Measurements from ENCODE around the gene KIAA1614.
A peak's percentile ranks its signal among the peaks of the same experiment; 100 is the strongest.

KIAA1614 gene

DNA sequence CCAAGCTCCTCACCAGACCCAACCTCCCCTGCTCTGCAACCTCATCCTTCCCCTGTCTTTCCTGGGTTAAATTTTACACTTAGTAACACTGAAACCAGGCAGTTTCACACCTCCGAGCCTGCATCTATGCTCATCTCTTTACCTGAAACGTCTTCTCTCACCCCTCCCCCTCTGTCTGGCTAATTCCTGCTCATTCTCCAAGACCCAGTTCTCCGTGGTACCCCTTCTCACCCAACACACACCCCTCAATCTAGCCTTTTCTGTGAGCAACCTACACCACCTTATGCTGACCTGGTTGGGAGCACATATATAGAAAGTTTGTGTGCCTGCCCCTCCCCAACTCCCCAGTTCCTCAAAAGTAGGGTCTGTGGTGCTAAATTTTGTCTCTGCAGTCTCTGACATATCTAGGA, 3.7 kb upstream of the KIAA1614 start:
- DNase-seq: no peak

- DNase-seq: no peak
These were observed 3.2 kb upstream of the KIAA1614 start for GRCh38 chr1:180909462-180909976.

GRCh38 chr1:180911640-180912191, 981 bp upstream of the KIAA1614 start:
- DNase-seq: no peak

DNA sequence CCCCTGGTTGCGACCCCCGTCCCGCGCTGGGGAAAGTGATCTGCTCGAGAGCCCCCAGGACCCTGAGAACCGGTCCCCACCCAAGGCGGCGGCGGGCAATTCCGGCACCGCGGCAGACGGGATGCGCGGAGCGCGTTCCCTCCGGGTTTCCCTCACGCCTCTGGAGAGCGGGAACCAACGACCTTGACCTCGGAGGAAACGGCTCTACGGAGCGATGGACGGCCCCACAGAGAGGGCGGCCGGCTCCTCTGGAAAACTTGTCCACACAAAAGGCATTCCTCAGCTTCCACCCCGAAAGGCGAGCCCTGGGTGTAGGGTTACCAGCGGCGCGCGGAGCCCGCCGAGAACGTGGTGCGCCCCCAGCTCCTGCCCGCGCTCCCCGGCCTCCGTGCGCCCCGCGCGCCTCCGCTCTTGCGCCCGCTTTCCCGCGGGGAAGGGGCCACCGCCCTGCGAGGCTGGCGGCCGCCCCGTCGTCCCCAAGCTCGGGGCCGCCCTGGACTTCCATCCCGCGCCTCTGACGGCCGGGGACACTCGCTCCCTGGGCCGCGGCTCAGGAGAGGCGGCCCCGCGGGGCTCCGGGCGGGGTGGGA, 391 bp upstream of the KIAA1614 start:
- DNase-seq: peak; percentile 32

- no peak for DNase-seq
These were observed 2.8 kb downstream of the KIAA1614 start for GRCh38 chr1:180915426-180915965.

DNA sequence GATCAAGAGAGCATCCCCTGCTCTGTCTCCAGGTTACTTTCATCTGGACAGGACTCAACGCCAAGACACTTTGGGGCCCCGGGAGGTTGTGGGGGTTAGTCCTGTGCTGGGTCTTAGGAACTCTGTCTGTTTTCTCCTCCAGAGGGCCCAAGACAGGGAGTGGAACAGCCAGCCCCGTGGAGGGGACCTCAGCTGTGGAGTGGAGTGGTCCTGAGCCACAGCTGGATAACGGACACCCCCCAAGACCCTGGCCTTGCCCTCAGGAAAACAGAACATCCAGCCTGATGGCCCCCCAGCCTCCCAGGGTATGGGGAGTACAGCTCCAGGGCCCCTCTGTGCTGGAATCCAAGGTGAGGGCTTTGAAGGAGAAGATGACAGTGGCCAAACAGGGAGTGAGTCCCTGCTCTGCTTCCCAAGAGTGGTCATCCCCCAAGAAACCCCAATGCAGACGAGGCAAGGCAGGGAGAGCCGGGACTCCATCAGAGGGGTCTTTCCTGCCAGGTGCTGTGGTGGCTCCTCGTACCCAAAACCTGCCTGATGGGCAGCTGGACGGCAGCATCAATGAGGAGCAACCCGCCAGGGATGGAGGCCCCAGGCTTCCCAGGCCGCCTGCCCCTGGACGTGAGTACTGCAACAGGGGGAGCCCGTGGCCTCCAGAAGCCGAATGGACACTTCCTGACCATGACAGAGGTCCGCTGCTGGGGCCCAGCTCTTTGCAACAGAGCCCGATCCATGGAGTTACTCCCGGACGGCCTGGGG, 3.5 kb downstream of the KIAA1614 start:
- DNase-seq: no peak

GRCh38 chr1:180916771-180917170, 4.1 kb downstream of the KIAA1614 start:
- DNase-seq: no peak

GRCh38 chr1:180917306-180918065, 4.8 kb downstream of the KIAA1614 start:
- DNase-seq: no peak

GRCh38 chr1:180918519-180918918, 5.8 kb downstream of the KIAA1614 start:
- no peak for DNase-seq

DNA sequence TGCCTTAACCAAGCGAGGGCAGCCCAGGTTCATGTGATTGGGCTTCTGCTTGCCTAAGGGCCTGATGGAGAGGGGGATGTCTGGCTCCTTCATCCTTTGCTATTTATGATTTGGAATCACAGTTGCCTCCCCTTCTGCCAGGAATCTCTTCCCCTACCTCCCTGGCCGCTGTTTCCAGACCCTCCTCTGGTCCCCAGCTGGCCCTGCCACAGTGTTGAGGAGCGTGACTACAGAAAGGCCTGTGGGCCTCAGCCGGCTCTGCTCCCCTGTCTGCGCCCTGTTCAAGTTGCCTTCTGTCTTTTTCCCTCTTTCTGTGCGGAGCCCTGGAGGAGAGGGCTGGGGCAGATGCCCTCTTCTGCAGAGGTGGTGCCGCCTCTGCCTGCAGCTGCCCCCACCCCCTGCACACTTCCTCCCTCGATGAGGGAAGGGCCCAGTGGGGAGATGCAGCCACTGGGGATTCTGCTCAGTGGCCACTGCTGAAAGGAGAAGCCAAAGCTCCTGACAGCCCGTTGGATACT, 6.5 kb downstream of the KIAA1614 start:
- DNase-seq: no peak

GRCh38 chr1:180920193-180920592, 7.5 kb downstream of the KIAA1614 start:
- no peak for DNase-seq

- no peak for DNase-seq
These were observed 8.0 kb downstream of the KIAA1614 start for GRCh38 chr1:180920702-180921101.

DNA sequence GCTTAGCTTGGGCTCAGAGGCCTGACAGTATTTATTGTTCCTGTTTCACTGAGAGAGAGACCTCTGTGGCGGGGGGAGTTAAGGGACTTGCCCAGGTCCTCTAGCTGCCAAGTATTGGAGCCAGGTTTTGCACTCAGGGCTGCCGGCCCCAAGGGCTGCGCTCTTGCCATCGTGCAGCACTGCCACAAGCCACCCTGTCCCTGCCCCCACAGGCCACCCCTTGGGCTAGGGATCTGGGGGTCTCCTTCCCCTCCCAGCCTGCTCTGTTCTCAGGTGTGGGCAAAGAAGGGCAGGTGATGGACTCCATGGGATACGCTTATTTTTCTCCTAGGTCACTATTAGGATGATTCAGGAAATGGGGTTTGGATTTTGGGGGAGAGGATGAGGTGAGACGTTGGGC, 8.7 kb downstream of the KIAA1614 start:
- DNase-seq: no peak

- no peak for DNase-seq
These were observed 9.4 kb downstream of the KIAA1614 start for GRCh38 chr1:180921891-180922630.

DNA sequence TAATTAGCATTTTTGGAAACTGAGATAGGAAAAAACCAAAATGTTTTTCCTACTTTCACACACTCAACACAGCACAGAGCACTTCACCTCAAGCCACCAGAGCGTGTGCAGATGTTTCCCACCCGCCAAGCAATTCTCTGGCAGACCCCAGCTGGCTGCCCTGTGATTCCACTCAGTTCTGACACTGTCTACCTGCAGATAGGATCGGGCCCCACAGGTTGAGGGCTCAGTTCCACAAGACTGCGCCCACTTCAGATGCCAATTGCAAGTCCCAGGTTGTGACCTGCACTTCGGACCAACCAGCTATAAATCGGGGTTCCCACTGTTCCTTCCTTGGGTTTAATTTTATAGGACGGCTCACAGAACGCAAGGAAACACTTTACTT, 9.9 kb downstream of the KIAA1614 start:
- DNase-seq: peak; percentile 31

DNA sequence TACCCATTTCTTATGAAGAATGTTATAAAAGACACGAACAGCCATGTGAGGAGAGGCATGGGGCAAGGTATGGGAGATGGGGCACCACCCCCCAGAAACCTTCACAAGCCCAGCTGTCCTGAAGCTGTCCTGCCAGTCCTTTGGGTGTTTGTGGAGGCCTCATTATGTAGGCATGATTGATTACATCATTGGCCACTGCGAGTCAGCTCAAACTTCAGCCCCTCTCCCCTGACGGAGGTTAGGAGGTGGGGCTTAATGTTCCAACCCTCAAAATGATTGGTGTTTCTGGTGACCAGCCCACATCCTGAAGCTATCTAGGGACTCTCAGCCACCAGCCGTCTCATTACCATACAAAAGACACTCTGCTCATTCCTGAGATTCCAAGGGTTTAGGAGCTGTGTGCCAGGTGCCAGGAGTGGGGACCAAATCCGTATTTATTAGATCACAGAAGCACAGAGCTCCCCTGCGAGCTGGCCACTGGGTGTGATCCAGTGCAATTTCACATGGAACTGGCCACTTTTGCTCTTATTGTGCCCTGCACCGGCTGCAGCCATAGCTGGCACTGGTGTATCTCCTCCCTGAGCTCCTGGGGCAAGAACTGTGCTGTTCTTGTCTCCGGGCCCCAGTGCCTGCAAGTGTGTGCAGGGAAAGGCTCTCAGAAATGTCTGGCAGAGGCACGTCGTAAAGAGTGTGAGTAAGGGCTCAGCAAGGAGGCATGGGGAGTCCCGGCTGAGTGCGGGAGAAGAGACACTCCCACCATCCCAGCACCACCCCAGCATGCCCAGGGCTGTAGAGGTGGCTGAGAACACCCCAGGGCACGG, 10.5 kb downstream of the KIAA1614 start:
- no peak for DNase-seq

GRCh38 chr1:180923887-180924286, 11.2 kb downstream of the KIAA1614 start:
- no peak for DNase-seq

- no peak for DNase-seq
These were observed 12.2 kb downstream of the KIAA1614 start for GRCh38 chr1:180924939-180925338.

DNA sequence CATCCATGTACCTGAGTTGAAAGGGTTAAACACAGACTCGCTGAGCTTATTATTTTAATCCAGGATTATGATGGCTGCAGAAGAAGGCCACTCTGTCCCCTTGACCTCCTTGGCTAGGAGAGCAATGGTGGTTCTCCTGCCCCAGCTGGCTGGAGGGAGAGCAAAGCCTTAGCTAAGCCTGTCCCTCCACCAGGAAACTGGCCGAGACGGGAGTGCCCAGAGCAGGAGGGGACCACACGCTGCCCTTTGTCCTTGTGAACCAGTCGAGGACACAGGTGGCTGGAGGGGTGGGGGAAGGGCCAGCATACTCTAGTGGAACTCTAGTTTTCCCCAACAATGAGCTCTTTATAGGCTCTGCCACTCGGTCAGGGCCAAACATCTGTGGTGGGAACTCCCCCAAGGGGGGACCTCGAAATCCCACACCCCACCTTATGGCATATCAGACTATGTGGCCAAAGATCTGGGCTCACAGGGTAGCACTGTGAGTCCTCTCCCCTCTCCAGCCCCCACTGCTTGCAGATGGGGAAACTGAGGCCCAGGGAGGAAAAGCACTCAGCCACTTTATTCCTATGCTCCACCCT, 12.9 kb downstream of the KIAA1614 start:
- DNase-seq: no peak

- peak; percentile 96 for DNase-seq
These were observed 13.7 kb downstream of the KIAA1614 start for GRCh38 chr1:180926164-180926981.

All from NCI-H2171 treated with DMSO at 0.1 percent for 48 hours (cell line).